Jurkat, Clone E6-1 (cell line): ENCODE results near the gene RAG2.

ENCODE experiments used
- DNase-seq: peaks from one replicate; pipeline ENCODE4 v3.0.0-alpha.2; 2011; ENCODE audit warnings: low read depth, low spot score
- H3K4me3 ChIP-seq: 2 replicates; pipeline ENCODE4 v1.5.1; 2011; ENCODE audit warnings: mild to moderate bottlenecking, low read length, control low read depth, moderate library complexity

Gene RAG2

DNA sequence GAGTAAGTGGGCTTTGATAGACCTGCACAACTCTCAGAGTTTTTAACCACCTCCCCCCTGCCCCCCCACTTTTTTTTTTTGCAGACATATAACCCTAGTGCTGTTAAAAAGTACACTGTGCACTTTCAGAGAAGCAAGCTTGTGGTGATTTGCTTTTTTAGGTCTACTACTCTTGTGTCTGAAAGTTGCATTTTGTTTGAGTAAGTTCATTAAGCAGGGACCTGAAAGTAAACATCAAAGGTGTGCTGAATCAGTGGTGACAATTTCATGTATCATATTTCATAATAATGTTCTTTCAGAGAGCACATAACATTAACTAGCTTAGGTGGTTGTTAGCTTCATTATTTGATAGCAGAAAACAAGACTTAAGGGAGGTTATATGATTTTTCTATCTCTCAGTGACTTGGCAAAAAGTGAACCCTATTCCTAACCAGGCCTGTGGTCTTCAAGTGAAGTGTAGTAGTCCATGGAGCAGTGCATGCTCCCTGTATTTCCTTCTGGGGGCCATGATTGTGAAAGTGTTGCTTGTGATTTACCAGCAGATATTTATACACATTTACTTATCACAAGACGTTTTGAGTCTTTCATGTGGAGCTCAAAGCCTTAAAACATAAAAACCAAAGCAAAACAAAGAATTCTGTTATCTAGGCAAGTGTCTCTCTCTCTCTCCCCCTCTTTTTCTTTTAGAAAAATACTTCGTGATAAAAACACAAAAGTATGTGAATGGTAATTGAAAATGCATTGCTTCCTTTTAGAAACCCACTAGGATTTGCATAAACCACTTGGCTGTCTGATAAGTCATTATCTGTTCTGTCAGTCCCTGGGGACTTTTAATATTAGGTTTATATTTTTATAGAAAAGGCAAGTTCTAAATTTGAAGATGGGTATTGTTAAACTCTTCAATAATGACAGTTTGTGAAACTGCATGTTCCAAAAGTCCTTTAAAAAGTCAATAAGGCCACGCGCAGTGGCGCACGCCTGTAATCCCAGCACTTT lies 7.5 kb upstream of the RAG2 start:
- no peak for DNase-seq
- no peak overlapping the region for H3K4me3 ChIP-seq

DNA sequence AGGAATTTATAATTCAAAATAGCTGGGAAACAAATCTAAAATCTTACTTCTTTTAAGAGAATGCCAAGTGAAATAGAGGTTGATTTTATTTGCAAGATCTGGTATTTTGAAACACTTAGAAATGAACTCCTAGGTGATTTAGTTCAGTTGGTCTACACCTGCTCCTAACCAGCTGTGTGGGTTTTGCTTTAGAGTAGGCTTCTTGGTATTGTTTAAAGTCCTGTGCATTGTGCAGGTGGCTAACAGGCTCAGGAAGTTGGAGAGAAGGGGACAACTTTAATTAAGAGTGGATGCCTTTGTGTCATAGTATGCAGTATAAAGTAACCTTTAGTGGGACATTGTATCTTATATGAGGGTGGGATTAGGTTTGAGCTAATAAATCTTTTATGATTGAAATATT lies 4.1 kb upstream of the RAG2 start:
- H3K4me3 ChIP-seq = no peak overlapping the region
- peak; percentile 84 for DNase-seq

DNA sequence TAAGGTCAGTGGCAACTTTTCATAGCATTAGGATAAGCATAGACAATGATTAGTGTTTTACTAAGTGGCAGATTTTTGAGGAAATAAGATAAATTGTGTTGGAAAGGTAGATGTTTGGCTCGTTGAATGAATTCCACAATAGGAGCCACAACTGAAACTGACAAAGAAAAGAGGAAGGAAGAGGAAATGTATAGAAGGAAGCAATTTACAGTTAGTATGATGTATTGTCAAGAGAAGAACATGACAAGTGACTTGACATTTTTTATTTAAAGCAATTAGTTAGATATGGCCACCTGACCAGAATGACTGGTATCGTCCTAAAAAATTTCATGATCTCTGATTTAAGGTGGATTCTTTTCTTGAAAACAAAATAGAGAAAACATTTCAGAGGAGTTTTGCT lies 3.1 kb upstream of the RAG2 start:
- DNase-seq = no peak
- no peak overlapping the region for H3K4me3 ChIP-seq

DNA sequence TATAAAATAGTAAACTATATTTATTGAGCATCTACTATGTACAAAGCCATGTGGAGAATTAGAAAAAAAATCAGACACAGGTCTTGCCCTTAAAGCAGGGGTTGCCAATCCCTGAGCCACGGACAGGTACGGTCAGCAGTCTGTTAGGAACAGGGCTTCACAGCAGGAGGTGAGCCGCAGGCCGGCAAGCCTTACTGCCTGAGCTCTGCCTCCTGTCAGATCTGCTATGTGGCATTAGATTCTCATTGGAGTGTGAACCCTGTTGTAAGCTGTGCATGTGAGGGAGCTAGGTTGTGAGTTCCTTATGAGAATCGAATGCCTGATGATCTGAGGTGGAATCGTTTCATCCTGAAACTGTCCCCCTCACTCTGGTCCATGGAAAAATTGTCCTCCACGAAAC lies 2.1 kb upstream of the RAG2 start:
- H3K4me3 ChIP-seq = no peak overlapping the region
- DNase-seq = no peak

DNA sequence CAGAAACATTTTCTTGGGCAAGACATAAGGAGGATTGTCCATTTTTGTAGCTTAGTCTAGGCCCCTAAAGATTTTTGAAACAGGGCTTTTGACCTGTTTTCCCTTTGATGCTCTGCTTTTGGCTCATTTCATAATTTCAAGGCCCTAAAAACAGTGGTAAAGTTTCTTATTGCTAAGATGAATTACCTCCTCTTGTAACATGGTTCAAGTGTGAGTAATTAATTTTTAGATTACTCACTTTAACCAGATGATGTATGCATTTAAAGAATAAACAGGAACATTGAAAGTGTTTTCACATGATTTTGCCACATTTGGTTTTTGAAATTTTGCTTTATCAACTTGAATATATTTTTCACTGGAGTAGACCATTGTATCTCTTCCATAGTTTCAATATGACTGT lies 1.2 kb downstream of the RAG2 start:
- no peak for DNase-seq
- H3K4me3 ChIP-seq = peak overlapping the region; percentile 60

DNA sequence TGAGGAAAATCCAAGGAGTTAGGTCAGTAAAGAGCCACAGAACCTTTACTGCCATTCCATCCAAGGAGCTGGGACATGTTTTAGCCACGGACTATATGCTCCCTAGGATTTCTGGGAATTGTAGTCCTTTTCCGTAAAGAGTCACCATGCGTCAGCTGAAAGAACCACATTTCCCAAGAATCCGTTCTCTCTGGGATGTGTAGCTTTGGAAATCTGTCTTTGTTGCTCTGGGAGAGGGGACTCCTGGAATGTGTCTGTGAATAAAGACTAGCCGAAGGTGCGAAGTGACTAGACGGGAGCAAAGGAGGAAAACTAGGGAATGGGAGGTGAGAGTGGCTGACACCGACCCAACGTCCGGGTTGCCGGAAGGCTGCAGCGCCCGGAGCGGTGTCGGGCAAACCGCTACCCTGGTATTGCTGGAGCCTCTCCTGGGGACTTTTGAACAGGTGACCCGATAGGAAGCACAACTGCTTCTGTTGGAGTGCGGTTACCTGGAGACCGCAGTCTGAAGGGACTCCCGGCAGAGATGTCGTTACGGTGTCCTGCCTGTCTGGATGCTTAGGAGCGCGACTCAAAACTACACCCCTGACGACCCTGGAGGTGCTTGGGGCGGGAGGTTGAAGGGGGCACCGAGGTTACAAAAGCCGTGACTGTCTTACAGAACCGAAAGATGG lies 3.6 kb downstream of the RAG2 start, which contains the start of gene IFTAP:
Gene IFTAP, plus strand, starts transcription at position 187 of the 674 bp plus-strand sequence. CDS start 15,602 bp downstream, outside the sequence.
- no peak within 1 kb of the TSS for H3K4me3 ChIP-seq
- no peak for DNase-seq

DNA sequence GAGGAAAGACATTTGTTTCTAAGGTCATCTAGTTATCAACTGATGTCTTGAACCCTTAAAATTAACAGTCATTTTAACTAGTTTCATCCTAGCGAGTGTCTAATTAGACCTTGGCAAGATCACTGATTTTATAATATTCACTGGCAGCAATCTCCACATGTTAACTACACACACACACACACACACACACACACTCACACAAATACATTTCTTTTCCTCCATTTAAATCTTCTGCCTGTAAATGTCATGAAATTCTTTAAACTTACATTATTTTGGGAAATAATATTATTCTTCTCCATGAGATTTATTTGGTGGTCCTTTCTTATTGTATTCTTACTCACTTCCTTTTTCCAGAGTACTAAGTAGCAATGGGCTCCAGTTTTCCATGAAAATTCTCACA lies 6.6 kb downstream of the RAG2 start:
- DNase-seq = no peak
- no peak overlapping the region for H3K4me3 ChIP-seq

DNA sequence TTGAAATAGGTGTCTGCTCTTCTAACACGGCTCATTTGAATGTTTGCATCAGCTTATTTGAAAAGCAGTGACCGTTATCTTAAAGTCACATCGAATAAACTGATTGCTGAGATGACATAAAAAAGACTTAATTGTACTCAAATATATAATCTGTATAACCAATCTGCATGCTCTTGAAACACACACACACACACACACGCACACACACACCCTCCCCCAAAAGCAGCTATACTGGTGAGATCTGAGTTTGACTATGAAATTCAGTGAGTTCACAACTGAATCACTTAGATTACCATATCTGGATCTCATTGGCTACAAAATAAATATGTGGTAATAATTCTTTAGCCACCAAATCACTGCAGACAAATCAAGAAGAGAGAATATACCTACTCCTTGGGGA lies 7.5 kb downstream of the RAG2 start:
- no peak for DNase-seq
- H3K4me3 ChIP-seq = no peak overlapping the region

DNA sequence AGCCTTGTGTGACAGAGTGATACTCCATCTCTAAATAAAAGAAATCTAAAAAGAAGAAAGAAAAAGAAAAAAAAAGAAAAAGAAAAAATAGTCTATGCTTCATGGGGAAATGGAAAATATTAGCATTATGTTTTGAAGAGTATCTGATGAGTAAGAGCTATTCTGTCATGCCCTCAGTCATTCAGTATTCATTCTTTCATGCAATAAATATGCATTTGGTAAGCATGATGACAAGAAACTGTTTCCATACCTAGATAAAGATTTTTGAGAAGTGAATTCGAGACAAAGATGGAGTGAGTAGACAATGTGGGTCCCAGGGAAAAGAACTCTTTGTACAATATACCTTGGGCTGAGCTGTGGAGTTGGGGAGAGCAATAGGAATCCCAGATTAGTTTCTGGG lies 9.9 kb downstream of the RAG2 start:
- no peak overlapping the region for H3K4me3 ChIP-seq
- no peak for DNase-seq

DNA sequence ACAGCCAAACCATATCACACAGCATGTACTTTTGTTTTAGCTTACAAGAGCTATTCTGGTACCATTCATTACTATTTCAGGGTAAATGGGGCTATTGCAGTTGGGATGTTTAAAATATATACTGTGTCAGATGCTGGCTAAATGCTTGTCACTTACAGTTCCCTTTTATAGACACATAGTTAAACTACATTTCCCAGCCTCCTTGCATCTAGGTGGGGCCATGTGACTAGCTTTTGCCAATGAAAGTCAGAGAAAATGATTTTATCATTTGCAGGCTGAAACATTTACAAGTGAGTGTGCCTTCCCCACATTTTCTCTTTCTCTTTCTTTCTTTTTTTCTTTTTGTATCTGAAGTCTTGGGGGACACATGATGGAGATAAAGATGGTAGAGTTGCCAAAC lies 11.5 kb downstream of the RAG2 start:
- no peak for DNase-seq
- H3K4me3 ChIP-seq = no peak overlapping the region

DNA sequence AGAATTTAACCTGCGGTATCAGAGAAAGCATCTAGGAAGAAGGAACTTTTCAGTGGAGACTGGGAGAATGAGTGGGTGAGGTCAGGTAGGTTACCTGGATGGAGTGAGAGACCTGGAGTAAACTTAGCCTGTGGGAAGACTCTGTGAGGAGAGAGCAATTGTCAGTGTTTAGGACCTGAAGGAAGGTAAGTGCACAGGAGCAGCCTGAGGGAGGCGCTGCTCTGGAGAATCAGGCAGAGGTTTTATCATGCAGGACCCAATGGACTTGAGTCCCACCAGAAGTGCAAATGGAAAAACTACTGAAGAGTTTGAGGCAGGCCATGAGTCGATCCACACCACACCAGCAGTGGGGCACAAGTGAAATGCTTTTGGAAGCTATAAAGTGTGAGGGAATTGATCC lies 14.4 kb downstream of the RAG2 start:
- no peak for DNase-seq
- H3K4me3 ChIP-seq = no peak overlapping the region

DNA sequence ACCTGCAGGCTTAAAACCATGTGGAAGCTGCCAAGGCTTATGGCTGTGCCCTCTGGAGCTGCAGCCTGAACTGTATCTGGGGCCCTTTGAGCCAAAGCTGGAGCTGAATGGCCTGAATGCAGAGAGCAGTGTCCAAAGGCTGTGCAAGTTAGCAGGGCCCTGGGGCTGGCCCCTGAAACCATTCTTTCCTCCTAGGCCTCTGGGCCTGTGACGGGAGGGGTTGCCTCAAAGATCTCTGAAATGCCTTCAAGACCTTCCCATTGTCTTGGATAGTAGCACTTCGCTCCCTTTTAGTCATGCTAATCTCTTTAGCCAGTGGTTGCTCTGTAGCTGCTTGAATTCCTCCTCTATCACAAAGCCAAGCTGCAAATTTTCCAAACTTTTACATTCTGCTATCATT lies 16.5 kb downstream of the RAG2 start:
- DNase-seq = no peak
- H3K4me3 ChIP-seq = no peak overlapping the region

DNA sequence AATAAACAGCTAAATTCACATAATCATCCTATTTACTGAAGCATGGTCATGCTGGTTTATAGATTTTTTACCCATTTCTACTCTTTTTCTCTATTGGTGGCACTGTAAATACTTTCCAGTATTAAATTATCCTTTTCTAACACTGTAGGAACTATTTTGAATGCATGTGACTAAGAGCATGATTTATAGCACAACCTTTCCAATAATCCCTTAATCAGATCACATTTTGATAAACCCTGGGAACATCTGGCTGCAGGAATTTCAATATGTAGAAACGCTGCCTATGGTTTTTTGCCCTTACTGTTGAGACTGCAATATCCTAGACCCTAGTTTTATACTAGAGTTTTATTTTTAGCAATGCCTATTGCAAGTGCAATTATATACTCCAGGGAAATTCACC lies 19.6 kb downstream of the RAG2 start:
- no peak for DNase-seq
- H3K4me3 ChIP-seq = no peak overlapping the region

DNA sequence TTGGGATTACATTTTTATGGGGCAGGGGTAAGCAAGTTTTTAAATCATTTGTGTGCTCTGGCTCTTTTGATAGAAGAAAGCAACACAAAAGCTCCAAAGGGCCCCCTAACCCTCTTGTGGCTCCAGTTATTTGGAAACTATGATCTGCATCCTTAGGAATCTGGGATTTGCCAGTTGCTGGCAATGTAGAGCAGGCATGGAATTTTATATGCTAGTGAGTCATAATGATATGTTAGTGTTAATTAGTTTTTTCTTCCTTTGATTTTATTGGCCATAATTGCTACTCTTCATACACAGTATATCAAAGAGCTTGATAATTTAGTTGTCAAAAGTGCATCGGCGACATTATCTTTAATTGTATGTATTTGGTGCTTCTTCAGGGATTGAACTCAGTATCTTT lies 20.2 kb downstream of the RAG2 start:
- H3K4me3 ChIP-seq = no peak overlapping the region
- no peak for DNase-seq

DNA sequence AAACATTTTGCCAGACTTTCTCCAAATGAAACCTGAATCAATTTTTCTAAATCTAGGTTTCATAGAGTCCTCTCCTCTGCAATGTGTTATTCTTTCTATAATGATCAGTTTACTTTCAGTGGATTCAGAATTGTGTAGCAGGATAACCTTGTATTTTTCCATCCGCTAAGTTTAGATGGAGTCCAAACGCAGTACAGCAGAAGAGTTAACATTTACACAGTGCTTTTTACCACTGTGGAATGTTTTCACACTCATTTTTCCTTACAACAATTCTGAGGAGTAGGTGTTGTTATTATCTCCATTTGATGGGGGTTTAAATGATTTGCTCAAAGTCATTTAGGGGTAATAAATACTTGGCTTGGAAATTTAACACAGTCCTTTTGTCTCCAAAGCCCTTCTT lies 20.7 kb downstream of the RAG2 start:
- no peak for DNase-seq
- no peak overlapping the region for H3K4me3 ChIP-seq

DNA sequence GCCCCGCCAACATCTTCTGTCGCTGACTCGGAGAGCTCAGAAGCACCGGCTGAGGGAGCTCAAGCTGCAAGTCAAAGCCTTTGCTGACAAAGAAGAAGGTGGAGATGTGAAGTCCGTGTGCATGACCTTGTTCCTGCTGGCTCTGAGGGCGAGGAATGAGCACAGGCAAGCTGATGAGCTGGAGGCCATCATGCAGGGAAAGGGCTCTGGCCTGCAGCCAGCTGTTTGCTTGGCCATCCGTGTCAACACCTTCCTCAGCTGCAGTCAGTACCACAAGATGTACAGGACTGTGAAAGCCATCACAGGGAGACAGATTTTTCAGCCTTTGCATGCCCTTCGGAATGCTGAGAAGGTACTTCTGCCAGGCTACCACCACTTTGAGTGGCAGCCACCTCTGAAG lies 23.6 kb downstream of the RAG2 start:
- DNase-seq = no peak
- H3K4me3 ChIP-seq = no peak overlapping the region

DNA sequence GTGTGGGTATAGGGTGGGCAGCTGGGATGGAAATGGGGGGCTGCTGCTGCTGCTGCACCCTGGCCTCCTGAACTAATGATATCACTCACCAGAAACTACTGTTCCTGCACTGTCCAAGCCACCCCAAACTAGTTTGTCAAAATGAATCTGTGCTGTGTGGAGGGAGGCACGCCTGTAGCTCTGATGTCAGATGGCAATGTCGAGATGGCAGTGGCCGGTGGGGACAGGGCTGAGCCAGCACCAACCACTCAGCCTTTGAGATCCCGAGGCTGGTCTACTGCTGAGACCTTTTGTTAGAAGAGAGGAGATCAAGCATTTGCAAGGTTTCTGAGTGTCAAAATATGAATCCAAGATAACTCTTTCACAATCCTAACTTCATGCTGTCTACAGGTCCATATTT lies 28.9 kb downstream of the RAG2 start:
- DNase-seq = no peak
- H3K4me3 ChIP-seq = peak overlapping the region; percentile 13

DNA sequence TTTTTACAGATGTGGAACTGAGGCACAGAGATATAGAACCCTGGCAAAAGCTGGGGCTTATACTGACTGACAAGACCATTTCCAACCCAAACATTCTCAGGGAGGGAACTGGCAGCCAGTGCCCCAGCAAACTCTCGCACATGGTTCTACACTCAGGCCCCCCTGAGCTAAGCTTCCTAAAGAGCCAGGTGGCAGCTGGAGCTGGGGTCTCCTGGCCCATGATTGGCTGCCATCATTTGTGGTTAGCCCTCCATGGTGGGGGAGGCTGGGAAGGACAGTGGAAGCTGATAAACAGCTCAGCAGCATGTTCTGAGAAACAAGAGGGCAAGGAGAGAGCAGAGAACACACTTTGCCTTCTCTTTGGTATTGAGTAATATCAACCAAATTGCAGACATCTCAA lies 30.3 kb downstream of the RAG2 start, which contains the start of gene RAG1:
Gene RAG1, plus strand, starts transcription at position 314 of the 400 bp plus-strand sequence. CDS start 5,298 bp downstream, outside the sequence.
- peak within 1 kb of the TSS; percentile 22 for H3K4me3 ChIP-seq
- DNase-seq = peak; percentile 62

DNA sequence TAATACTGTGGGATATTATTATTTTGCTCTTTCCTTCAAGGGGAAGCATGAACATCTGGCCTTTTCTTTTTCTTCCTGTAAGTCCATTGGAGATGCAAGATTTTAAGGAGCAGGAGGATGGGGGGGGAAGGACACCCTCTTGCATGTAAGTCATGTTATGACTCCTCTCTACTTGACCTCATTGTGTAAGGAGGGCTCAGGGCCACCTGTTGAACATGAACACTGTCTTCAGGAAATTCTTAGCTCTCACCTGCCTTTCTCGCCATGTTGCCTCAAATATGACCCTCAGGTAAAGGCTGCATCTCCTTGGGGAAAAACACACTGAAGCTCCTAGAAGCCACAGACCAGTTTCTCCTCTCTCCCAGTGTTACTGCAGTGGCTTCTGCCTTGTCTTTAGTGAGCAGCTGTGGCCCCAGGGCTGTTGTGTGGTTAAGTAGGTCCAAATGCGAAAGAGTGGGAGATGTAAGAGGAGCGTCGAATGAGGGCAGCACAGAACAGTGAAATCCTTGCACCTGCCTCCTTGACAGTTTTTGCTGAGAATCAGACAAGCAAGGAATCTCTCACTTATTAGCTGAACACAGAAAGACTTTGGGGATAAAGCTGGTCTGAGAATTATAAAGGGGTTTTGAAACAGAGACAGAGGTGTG lies 31.5 kb downstream of the RAG2 start:
- DNase-seq = peak; percentile 91
- H3K4me3 ChIP-seq = no peak overlapping the region
